PC-9 (cell line): ENCODE measurements around the gene NTM.

Experiments used
- CTCF ChIP-seq: fragments of 200-600 bp; sonication (generic); conservative IDR thresholded peaks from 2 replicates; pipeline ENCODE4 v1.6.1; 2017; ENCODE audit warnings: mixed run types, antibody characterized with exemption, mild to moderate bottlenecking, moderate library complexity
- EZH2 ChIP-seq: fragments of 200-600 bp; sonication (generic); IDR thresholded peaks from 2 replicates; pipeline ENCODE4 v1.8.0; 2017; ENCODE audit warnings: antibody characterized with exemption, low read depth

- TF ChIP-seq CTCF (no peak), EZH2 (no peak)
Observed at GRCh38 chr11:131446590-131447275, 76.3 kb downstream of the NTM start.
